HG02642 (cell line): ENCODE data around the gene SYNPR.
"Not testable (repeated sequence)": the region's sequence is repeated elsewhere in the genome, so short reads cannot be mapped to it uniquely, and the experiment has no call there.

Experiments
- ATAC-seq: cut with Tn5 transposase; IDR thresholded peaks from one replicate; pipeline ENCODE4 v1.9.1; 2021; ENCODE audit warnings: mild to moderate bottlenecking; ENCODE audit not compliant: unreplicated experiment, poor library complexity

Gene SYNPR

GRCh38 chr3:63597019-63597418 is 318.9 kb downstream of the SYNPR start:
- no peak for ATAC-seq

- ATAC-seq: no peak
These were observed 329.6 kb downstream of the SYNPR start for GRCh38 chr3:63607716-63608115.

- ATAC-seq: no peak
These were observed 331.3 kb downstream of the SYNPR start for GRCh38 chr3:63609408-63609807.

GRCh38 chr3:63609834-63610233 is 331.7 kb downstream of the SYNPR start:
- ATAC-seq: no peak

- no peak for ATAC-seq
These were observed 333.3 kb downstream of the SYNPR start for GRCh38 chr3:63611382-63611781.

GRCh38 chr3:63613561-63613960 is 335.5 kb downstream of the SYNPR start:
- ATAC-seq: no peak

GRCh38 chr3:63617391-63617790 is 339.3 kb downstream of the SYNPR start:
- ATAC-seq: no peak

GRCh38 chr3:63624941-63625560 is 346.9 kb downstream of the SYNPR start:
- ATAC-seq: no peak

GRCh38 chr3:63631670-63632069 is 353.6 kb downstream of the SYNPR start:
- ATAC-seq: no peak

- no peak for ATAC-seq
These were observed 357.1 kb downstream of the SYNPR start for GRCh38 chr3:63635186-63635585.

- ATAC-seq: no peak
These were observed 361.7 kb downstream of the SYNPR start for GRCh38 chr3:63639806-63640205.

GRCh38 chr3:63642488-63642887 is 364.4 kb downstream of the SYNPR start:
- no peak for ATAC-seq

GRCh38 chr3:63644212-63644797 is 366.2 kb downstream of the SYNPR start:
- no peak for ATAC-seq

GRCh38 chr3:63644928-63645781 is 367.0 kb downstream of the SYNPR start:
- ATAC-seq: not testable (repeated sequence)

- ATAC-seq: no peak
These were observed 374.1 kb downstream of the SYNPR start, which contains the start of gene SNTN for GRCh38 chr3:63652066-63652725. SNTN (plus strand) TSS chr3:63652675; CDS start chr3:63652688, 13 bp downstream.

- ATAC-seq: no peak
These were observed 376.1 kb downstream of the SYNPR start for GRCh38 chr3:63654211-63654610.

- ATAC-seq: no peak
These were observed 376.8 kb downstream of the SYNPR start for GRCh38 chr3:63654931-63655330.

- no peak for ATAC-seq
These were observed 377.4 kb downstream of the SYNPR start for GRCh38 chr3:63655519-63655918.

- no peak for ATAC-seq
These were observed 378.7 kb downstream of the SYNPR start for GRCh38 chr3:63656786-63657185.

- ATAC-seq: no peak
These were observed 383.1 kb downstream of the SYNPR start for GRCh38 chr3:63661242-63661641.

- no peak for ATAC-seq
These were observed 383.9 kb downstream of the SYNPR start for GRCh38 chr3:63662011-63662410.
